HG03066 (cell line): ENCODE measurements around the gene SMARCB1.

Experiments
- ATAC-seq: cut with Tn5 transposase; IDR thresholded peaks from one replicate; pipeline ENCODE4 v1.9.1; 2021; ENCODE audit warnings: low read depth; ENCODE audit not compliant: unreplicated experiment

SMARCB1 gene

DNA sequence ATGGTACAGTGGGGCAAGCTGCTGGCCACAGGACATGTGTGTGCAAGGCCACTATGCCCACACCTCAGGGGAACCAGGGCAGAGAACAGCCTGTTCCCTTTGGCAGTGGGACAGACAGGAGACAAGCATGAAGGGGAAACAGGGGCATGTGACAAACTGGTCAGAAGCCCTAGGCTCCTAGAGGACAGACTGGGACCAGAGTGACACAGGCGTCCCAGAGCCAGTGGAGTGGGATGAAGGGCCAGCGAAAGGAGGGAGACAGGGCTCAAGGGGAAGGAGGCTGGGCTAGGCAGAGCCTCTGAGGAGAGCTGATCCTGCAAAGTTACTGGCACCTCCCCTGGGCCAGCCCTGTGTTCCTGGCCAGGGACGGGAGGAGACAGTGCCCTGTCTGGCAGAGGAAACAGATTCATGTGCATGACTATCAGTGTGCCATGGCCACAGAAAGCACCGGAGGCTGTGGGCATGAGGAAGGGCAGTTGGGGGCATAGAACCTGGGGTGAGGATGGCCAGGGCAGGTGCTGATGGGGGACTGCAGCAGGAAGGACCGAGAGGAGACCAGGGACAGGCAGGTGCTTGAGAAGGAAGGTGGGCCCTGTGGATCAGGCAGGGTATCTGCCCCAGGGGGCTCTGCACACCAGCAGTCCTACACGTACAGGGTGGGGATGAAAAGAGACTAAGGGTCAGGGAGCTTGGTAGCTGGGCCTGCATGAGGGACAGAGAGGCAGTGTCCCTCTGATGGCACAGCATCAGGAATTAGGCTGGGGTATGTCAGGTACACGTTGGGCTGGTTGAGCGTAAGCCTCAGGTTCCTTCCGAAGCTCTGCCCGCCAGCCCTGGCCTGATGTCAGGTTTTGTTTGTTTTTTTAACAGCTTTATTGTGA lies 42.3 kb downstream of the SMARCB1 start:
- no peak for ATAC-seq

DNA sequence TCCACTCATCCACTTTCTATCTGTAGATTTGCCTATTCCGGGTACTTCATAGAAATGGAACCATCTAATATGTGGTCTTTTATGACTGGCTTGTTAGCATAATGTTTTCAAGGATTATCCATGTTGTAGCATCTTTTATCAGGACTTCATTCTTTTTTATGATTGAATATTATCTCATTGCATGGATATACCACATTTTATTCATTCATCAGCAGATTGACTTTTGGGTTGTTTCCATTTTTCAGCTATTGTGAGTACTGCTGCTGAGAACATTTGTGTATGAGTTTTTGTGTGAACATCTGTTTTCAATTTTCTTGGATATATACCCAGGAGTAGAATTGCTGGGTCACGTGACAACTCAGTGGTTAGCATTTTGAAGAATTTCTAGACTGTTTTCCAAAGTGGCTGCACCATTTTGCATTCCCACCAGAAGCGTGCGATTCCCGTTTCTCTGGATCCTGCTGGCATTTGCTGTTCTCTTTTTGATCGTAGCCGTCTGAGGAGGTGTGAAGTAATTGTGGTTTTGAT lies 43.1 kb downstream of the SMARCB1 start:
- ATAC-seq = no peak

DNA sequence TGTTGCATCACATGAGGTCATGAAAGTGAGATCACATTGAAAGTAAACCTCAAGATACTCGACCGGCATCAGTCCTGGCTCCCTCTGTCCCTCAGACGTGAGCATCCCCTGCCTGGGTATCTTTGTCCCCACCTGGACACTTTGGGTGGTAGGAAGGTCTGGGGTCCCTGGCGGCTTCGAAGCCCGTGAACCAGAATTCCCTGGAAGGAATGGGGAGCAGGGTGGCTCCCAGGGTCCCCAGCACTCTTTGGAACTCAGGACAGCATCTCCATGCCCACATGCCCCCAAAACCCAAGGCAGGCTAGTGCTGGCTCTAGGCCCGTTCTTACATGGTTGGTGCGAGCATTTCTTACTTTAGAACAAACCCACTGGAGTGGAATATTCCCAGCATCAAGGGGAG lies 44.5 kb downstream of the SMARCB1 start:
- ATAC-seq = no peak

DNA sequence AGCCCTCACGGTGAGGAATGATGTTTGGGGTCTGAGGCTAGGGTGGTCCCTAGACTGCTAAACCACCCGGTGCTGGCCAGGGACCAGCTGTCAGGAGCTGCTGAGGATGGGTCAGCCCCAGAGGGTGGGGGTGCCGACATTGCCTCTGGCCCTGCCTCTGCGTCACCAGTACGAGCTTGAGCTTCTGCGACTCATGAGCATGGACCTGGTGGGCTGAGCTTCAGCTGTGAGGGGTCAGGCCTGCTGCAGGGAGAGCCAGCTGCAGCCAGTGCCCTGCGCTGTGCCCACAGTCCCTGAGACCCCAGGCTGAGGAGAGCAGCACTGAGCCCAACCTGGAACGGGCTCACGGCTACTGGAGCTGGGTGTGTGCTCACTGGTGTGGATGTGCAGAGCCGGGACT lies 45.0 kb downstream of the SMARCB1 start:
- no peak for ATAC-seq

DNA sequence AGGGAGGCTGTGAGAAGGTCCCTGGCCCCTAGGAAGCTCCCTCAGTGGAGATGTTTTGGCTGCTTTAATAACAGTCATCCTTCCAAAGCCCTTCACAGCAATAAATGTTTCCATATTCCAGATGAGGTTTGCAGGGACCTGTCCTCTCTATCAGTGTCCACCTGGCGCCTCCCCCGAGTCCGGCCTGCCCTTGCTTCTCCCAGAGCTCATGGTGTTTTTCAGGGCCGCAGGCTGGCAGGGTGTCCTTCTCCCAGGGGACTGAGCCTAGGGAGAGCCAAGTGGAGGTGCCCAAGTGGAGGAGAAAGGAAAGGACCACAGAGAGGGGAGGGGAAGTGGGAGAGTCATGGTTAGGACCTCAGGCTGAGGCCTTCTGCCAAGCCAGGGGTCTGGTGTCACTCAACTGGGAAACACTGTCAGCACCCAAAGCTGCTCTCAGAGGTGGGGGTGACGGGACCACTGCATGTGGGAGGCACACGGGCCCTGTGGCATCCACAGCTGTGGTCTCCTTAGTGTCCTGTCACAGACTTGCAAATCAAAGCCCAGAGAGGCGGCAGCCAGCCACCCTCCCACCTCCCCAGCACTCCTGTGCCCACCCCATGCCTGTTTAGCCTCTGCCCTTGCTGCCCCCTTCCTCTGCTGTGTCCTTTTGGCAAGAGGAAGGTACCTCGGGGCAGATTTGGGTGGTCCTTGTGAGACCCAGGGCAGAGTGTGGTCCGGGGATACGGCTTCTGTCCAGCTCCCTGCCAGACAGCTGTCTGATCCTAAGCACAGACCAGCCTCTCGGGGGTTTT lies 45.7 kb downstream of the SMARCB1 start:
- no peak for ATAC-seq

DNA sequence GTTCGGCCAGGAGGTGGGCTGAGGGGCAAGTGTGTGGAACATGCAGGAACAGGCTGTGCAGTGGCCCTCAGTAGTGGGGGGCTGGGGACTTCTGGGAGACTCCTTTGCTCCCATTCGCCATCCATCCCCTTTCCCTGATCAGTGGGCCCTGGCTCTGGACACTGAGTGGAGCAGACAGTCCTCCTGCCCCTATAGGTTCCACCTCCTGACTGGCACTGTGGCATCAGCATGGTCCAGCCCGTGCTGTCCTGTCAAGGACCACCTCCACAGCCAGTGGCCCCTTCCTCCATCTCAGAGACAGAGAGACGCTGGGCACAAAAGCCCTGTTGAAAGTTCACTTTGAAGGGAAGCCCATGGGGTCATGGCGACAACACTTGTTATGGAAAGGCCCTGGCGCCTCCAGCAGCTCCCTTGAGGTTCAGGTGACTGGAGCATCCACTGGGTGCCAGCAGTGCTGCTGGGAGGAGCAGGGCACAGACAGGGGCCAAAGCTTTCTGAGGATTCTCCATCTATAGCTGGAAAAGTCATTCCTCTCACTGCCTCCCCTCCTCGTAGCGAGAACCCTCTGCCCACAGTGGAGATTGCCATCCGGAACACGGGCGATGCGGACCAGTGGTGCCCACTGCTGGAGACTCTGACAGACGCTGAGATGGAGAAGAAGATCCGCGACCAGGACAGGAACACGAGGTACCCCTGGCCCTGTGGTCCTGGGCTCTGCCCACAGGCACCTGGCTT lies 46.4 kb downstream of the SMARCB1 start:
- no peak for ATAC-seq

DNA sequence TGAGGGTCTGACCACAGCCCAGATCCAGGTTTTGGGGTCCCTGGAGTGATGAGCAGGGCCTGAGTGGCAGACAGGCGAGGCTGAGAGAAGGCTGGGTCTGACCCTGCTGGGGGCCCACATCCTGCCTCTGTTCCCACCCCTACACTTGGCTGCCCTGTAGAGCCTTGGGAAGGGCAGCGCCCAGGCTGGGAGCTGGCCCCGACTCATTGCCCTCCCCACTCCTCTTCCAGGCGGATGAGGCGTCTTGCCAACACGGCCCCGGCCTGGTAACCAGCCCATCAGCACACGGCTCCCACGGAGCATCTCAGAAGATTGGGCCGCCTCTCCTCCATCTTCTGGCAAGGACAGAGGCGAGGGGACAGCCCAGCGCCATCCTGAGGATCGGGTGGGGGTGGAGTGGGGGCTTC lies 47.1 kb downstream of the SMARCB1 start:
- no peak for ATAC-seq

DNA sequence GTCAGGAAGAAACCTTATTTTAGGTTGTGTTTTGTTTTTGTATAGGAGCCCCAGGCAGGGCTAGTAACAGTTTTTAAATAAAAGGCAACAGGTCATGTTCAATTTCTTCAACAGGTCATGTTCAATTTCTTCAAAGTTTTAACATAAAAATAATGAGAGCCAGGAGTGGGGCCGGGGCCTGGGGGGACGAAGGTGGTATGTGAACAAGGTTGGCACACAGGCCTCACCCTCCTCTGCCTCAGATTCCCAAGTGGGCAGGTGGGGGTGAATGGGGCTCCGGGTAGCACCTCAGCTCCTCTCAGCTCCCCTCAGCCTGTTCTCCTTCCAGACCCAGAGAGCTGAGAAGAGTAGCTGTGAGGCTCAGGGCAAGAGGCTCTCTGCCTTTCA lies 47.6 kb downstream of the SMARCB1 start:
- no peak for ATAC-seq

DNA sequence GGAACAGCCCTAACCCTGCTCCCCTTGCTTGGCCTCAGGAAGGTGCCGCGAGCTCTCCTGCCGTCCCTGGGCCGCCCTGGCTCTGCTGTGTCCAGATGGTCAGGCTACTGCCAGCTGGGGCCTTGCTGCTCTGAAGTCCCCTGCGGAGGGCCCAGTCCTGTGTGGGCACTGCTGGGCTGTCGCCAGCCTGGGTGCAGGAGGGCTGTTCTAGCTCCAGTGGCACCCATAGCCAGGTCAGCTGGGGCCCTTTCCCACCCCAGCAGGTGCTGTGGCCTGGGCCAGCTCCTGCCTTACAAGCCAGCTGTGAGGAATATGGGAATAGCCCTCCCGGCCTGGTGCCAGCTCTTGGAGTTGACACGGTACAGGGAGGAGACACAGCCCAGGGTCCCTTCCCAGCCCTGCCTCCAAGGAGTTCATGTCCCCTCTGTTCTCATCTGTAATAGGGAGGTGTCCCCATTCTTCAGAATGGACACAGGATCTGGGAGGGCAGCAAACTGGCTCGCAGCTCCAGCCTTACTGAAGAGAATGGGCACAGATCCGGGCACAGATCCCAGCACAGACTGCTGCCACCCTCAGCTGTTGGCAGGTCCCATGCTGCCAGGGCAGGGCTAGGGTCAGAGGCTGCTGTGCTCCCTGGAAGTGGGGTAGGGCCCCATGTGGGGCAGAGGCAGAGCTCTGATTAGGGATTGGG lies 48.2 kb downstream of the SMARCB1 start:
- no peak for ATAC-seq

DNA sequence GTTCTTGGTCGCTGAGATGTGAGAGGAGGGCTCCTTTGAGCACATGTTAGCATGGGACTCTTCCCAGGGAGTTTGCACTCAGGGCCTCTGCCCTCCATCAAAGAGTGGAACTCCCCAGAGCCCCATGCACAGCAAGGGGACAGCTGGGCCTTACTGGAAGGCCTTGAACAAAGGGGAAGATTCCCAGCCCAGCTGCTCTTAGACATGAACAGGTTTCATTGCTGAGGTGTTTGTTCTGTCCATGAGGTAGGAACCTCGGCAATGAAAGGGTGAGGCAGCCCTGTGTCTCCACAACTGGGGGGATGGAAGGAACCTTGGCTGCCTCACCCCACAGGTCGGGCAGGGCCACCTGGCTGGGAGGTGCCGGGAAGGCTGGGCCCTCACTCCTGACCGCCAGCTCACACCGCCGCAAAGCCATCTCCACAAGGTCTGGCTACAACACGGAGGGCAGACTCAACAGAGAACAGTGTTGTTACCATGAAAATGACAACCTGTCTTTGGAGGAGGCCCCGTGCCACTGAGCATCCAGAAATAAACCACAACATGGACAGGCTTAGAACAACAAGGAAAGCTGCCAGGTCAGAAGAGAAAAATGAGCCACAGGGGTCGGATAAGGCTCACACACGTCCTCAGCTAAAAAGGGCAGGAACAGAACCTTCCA lies 48.8 kb downstream of the SMARCB1 start:
- ATAC-seq = no peak

DNA sequence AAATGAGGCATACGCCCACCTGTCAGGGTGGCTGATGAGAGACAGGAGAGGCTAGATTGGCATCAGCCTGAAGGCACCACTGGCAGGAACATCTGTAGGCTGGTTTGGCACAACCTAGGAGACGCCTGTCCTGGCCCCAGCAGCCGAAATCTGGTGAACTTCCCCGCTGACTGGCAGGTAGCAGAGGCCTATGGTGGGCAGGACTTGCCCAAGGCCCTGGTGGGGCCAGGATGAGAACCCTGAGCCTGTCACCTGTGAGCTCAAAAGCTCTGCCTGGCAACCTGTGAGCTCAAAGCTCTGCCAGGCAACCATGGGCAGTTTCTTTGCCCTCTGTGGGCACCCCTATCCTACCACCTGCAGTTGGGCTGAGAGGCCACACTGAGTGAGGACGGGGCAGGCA lies 49.5 kb downstream of the SMARCB1 start:
- no peak for ATAC-seq

DNA sequence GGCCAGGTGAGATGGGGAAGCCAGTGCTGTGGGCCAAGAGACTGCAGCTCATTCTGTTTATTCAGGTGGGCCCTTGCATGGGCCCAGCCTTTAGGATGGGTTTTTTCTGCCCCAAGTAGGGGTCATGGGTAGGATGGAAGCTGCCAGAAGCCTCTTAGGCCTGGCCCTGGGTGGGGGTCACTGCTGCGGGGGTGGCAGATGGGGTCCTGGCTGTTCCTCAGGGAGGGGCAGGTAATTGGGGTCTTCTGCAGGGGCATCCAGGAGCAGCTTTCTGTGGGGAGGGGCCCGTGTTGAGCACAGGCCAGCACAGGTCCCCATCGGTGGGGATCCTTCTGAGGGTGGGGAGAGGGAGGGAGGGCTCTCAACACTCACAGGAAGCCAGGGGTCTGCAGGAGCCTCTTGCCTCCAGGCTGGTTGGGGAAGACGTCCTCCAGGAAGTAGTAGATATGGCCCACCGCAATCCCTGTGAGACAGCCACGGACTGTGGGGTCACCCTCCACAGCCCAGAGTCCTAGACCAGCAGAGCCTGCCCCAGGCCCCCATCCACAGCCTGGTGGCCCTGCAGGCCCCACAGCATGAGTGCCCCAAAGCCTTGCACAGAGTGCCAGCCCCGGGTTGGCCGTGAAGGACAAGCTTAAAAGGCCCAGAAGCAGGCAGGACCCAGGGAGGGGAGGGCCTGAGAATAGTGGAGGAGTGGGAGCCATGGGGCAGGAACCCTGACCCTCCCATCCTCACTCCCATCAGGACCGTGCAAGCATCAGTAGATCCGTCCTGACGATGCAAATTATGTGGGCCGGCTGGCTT lies 50.1 kb downstream of the SMARCB1 start:
- ATAC-seq = no peak

DNA sequence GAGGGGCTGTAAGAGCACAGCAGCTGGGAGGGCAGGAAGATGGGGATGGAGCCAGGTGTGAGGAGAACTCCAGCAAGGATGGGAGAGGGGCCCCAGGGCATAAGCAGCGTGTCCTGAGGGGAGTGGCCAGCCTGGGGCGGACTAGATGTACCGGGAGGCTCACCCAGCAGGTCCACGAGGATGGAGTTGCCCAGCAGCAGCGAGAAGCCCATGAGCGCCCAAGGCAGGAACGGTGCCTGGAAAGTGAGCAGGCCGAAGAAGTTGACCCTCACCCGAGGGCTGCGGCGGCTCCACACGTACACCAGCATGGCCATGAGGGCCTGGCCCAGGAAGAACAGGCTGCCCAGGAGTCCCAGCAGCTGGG lies 50.7 kb downstream of the SMARCB1 start:
- no peak for ATAC-seq

DNA sequence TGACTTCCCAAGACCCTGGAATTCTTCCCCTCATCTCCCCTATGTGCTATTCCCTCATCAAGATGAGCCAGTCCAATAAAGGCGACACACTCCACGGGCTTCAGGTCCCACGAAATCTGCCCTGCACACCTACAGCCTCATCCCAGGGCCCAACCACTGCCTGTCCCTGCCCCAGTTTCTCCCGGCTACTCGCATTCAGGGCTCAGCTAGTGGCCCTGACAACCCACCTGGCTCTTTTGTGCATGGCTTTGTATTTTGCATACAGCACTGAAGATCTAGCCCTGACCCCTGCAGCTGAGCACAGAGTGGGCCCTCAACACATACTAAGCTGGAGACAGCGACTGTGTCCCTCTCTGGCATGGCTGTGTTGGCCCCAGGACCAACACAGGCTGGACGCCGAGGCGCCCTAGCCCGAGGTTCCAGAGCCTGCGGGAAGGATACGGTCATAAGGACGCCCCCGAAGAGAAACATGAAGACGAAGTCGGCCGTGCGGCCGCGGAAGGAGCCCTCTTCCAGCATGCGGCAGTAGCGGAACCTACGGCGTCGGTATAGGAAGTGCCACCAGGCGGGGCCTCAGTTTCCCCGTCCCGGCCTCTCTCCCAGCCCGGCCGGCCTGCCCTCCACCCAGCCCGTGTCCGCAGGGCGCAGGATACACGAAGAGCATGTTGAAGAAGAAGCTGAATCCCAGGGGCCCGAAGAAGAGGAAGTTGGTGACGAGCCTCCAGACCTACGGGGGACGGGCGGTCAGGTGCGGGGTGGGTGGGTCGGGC lies 51.3 kb downstream of the SMARCB1 start:
- peak; percentile 1 for ATAC-seq

DNA sequence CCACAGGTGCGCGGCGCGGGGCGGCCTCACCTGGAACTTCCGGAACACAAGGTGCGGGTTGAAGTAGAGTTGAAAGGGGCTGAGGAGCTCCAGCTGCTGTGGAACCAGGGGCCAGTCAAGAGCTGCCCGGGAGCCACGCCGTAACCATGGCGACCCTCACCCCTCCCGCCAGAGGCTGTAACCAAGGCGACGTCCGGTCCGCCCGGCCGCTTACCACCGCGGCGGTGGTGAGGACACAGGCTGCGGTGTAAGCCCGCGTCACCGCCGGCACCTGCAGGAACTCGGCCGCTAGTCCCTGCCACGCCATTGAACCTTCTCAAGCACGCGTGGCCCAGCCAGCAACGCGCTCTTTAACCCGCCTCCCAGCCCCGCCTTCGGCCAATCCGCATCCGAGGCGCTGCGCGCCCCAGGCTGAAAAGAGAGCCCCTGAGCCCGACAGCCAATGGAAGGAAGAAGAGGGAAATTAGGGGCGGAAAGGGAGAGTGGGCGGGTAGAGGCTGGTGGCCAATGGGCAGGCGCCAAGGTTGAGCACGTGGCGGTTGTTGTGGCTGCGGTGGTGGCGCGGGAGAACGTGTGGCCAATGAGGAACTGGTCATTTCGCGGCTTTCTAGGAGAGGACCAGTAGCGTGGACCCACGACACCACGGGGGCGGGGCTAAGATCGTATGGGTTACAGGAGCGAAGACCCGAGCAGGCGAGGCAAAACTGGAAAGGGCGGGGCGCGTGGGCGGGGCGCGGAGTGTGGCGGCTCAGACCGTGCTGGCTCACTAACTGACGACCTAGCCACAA lies 52.1 kb downstream of the SMARCB1 start, which contains the start of gene DERL3:
TSS of gene DERL3 (minus strand) at position 326 of the 788 bp plus-strand sequence. CDS start at position 307, 19 bp downstream.
- peak; percentile 79 for ATAC-seq

DNA sequence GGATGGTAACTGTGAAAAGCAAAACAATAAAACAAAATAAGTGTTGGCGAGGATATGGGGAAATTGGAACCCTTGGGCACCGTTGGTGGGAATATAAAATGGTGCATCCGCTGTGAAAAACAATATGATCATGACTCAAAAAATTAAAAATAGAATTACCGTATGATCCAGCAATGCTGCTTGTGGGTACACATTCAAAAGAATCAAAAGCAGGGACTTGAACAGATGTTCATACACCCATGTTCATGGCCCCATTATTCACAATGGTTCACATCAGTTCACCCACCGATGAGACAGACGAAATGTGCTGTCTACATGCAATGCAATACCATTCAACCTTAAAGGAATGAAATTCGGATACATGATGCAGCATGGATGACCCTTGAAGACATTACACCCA lies 53.3 kb downstream of the SMARCB1 start:
- ATAC-seq = no peak

DNA sequence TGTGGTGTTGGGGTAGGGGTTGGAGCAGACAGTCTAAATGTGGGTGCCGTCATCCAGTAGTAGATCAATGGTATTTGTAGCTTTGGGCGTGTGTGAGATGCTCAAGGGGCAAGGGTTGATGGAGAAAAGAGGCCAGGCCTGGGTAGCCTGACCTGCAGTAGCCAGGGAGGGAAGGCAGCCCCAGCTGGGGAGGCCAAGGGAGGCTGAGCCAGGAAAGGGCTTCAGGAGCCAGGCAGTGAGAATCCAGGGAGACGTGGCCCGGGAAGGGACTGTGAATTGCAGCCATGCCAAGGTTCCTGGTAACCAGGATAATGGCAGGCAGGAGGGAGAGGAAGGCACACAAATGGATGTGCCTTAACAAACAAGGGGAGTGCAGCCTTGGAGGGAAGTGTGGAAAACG lies 54.5 kb downstream of the SMARCB1 start:
- ATAC-seq = no peak
